B cell (primary cell): Measurements from ENCODE around the gene MTSS2. TPM values are rescaled to one million over a fixed set of nuclear protein-coding genes. Genes with fewer than 3 reads are reported as not detected.

Experiments
- ATAC-seq: fragments of 200-7000 bp; cut with Tn5 transposase; one replicate; pipeline ENCODE4 v1.10.0; 2021; ENCODE audit warnings: low read depth, mild to moderate bottlenecking, moderate number of reproducible peaks, moderate library complexity
- CTCF ChIA-PET: fragments of 350-600 bp; sonication (Branson Sonifier 250); formaldehyde crosslinking; loops from one replicate; lab custom pipeline; 2021; ENCODE audit warnings: antibody characterized with exemption, inconsistent platforms; lab: Charles Lee
- POLR2A ChIA-PET: fragments of 350-600 bp; sonication (Branson Sonifier 250); formaldehyde crosslinking; loops from one replicate; lab custom pipeline; 2021; ENCODE audit warnings: antibody characterized with exemption; lab: Charles Lee
- DNase-seq: peaks from one replicate; pipeline ENCODE4 v3.0.0; 2013
- H2AFZ ChIP-seq: 2 replicates; pipeline ENCODE4 v1.6.1; 2012; ENCODE audit warnings: mild to moderate bottlenecking, low read depth, low read length; ENCODE audit not compliant: insufficient read depth, poor library complexity, severe bottlenecking
- H3K27ac ChIP-seq, 2 donors: 1 replicate in 1 of 2; 2 replicates in 1 of 2; pipeline ENCODE4 v1.5.1; 2012 to 2013; ENCODE audit warnings: low read length in 2 of 2, mild to moderate bottlenecking in 2 of 2, moderate library complexity in 1 of 2
- H3K27me3 ChIP-seq, 4 experiments: fragments of 200-600 bp in 1 of 4; sonication (generic) in 1 of 4; replicated peaks in 1 of 4; 1 replicate in 2 of 4; 2 replicates in 2 of 4; pipeline versions ENCODE4 v1.6.1 to v1.7.0; 2013 to 2016; ENCODE audit warnings: low read length in 3 of 4, mild to moderate bottlenecking in 2 of 4, mixed read lengths in 1 of 4, moderate library complexity in 1 of 4; ENCODE audit not compliant: insufficient read depth in 4 of 4, control insufficient read depth in 3 of 4; ENCODE audit errors: control extremely low read depth in 1 of 4
- H3K36me3 ChIP-seq, 2 experiments: replicated peaks in 1 of 2; 1 replicate in 1 of 2; 2 replicates in 1 of 2; pipeline versions ENCODE4 v1.6.1 to v1.7.1; 2013; ENCODE audit warnings: low read length in 1 of 2; ENCODE audit not compliant: insufficient read depth in 2 of 2, control insufficient read depth in 1 of 2; ENCODE audit errors: control extremely low read depth in 1 of 2, extremely low read depth in 1 of 2
- H3K4me1 ChIP-seq, 2 donors: fragments of 200-600 bp in 1 of 2; sonication (generic) in 1 of 2; 1 replicate in 1 of 2; 2 replicates in 1 of 2; pipeline versions ENCODE4 v1.5.1 to v1.6.1; 2013 to 2017; ENCODE audit warnings: low read length in 2 of 2; ENCODE audit not compliant: control insufficient read depth in 2 of 2, insufficient read depth in 2 of 2
- H3K4me2 ChIP-seq: replicated peaks from 2 replicates; pipeline ENCODE3; 2012; ENCODE audit warnings: mild to moderate bottlenecking, low read depth, low read length; ENCODE audit not compliant: poor library complexity, severe bottlenecking
- H3K4me3 ChIP-seq, 5 experiments: fragments of 200-600 bp in 1 of 5; sonication (generic) in 1 of 5; 1 replicate in 3 of 5; 2 replicates in 2 of 5; pipeline versions ENCODE4 v1.5.1 to v1.7.0; 2011 to 2016; ENCODE audit warnings: low read length in 4 of 5, mild to moderate bottlenecking in 4 of 5, low read depth in 2 of 5, control low read depth in 1 of 5, moderate library complexity in 1 of 5; ENCODE audit not compliant: insufficient read depth in 1 of 5; ENCODE audit errors: control extremely low read depth in 1 of 5, extremely low read depth in 1 of 5
- H3K79me2 ChIP-seq: fragments of 200-600 bp; sonication (generic); one replicate; pipeline ENCODE4 v1.6.0; 2016; ENCODE audit warnings: low read length; ENCODE audit not compliant: control insufficient read depth, insufficient read depth
- H3K9ac ChIP-seq: fragments of 200-600 bp; sonication (generic); 2 replicates; pipeline ENCODE4 v1.6.1; 2017; ENCODE audit warnings: mild to moderate bottlenecking, low read length, moderate library complexity
- H3K9me3 ChIP-seq, 3 donors: one replicate each; pipeline versions ENCODE4 v1.6.1 to v1.7.1; 2013; ENCODE audit warnings: low read length in 2 of 3; ENCODE audit not compliant: control insufficient read depth in 2 of 3, insufficient read depth in 1 of 3; ENCODE audit errors: control extremely low read depth in 1 of 3
- H4K20me1 ChIP-seq: 2 replicates; pipeline ENCODE4 v1.6.0; 2012; ENCODE audit warnings: mild to moderate bottlenecking, low read length; ENCODE audit not compliant: insufficient read depth, control insufficient read depth, poor library complexity, severe bottlenecking
- H3K27ac Mint-ChIP-seq: one replicate; pipeline ENCODE4 v1.8.0; 2021; ENCODE audit warnings: mixed read lengths
- H3K27me3 Mint-ChIP-seq: one replicate; pipeline ENCODE4 v1.8.0; 2021; ENCODE audit warnings: mixed read lengths
- H3K4me1 Mint-ChIP-seq: one replicate; pipeline ENCODE4 v1.8.0; 2021; ENCODE audit warnings: mixed read lengths
- H3K4me3 Mint-ChIP-seq: one replicate; pipeline ENCODE4 v1.8.0; 2021; ENCODE audit warnings: mixed read lengths
- H3K9me3 Mint-ChIP-seq: one replicate; pipeline ENCODE4 v1.8.0; 2022; ENCODE audit warnings: mixed read lengths; ENCODE audit not compliant: insufficient read depth
- CTCF ChIP-seq: fragments of 200-600 bp; IDR thresholded peaks from one replicate; pipeline ENCODE4 v1.8.0; 2022; ENCODE audit warnings: antibody characterized with exemption, mild to moderate bottlenecking
- EZH2 ChIP-seq: IDR thresholded peaks from 2 replicates; pipeline ENCODE4 v1.6.1; 2012; ENCODE audit warnings: borderline replicate concordance, low read depth, mild to moderate bottlenecking, moderate library complexity, low read length; ENCODE audit not compliant: insufficient read depth, poor library complexity, severe bottlenecking
- WGBS: methylation state at CpG from one replicate; pipeline ENCODE4 v1.1.5; 2013; ENCODE audit warnings: missing lambda C conversion rate; ENCODE audit not compliant: insufficient coverage; 5-methylcytosine and 5-hydroxymethylcytosine counted together
- intact Hi-C: fragments of 100-400 bp; cut with micrococcal nuclease; formaldehyde crosslinking; loops from one replicate; pipeline ENCODE4 v1.10.0; 2022
- polyA plus RNA-seq: library from polyadenylated mRNA; depleted of rRNA; stranded (reverse); fragments of >200 nt; gene quantifications from 2 replicates; pipeline ENCODE4 v1.2.3, GENCODE V29; 2012
- total RNA-seq, 2 donors: library from RNA; stranded (reverse); fragments of 120-200 nt in 1 of 2; gene quantifications; 1 replicate in 1 of 2; 2 replicates in 1 of 2; pipeline versions ENCODE4 v1.2.3 to v1.2.4, GENCODE V29; 2013 to 2022

The MTSS2 gene
- total and polyA plus RNA-seq, 2 donors (not counting 1 experiment from before 2014, with no cell fraction given), result 1.6 to 2.6 TPM

GRCh38 chr16:70696952-70697593 lies 11.2 kb upstream of the MTSS2 start:
- DNase-seq (no peak), ATAC-seq (no peak)
- no peaks in the 10 kb centered on the region for H3K4me1 ChIP-seq
- H3K36me3 ChIP-seq, result peaks cover 0 to 14% of the 10 kb centered on the region in 2 experiments
- intact Hi-C loops, result no loop called here
- H4K20me1 ChIP-seq, result peaks cover 8% of the 10 kb centered on the region
- WGBS, result 25% methylated on average over 12 of the region's 19 CpGs
- H3K4me3 ChIP-seq, result no peak overlapping the region
- H3K9ac ChIP-seq, result no peak overlapping the region
- no peaks in the 10 kb centered on the region for H3K9me3 Mint-ChIP-seq
- H3K79me2 ChIP-seq, result no peaks in the 10 kb centered on the region
- no peak overlapping the region for H3K4me2 ChIP-seq
- H3K27ac Mint-ChIP-seq, result no peak overlapping the region
- no peak overlapping the region for H3K4me3 Mint-ChIP-seq
- H3K27me3 ChIP-seq, result no peaks in the 10 kb centered on the region
- CTCF ChIA-PET, result no interaction called here
- no peak for TF ChIP-seq CTCF
- H3K4me1 Mint-ChIP-seq, result no peaks in the 10 kb centered on the region
- no peaks in the 10 kb centered on the region for H3K27me3 Mint-ChIP-seq
- no peak overlapping the region for H2AFZ ChIP-seq
- no peak overlapping the region for H3K27ac ChIP-seq
- POLR2A ChIA-PET, result no interaction called here
- H3K9me3 ChIP-seq, result no peaks in the 10 kb centered on the region

GRCh38 chr16:70696355-70696754 lies 10.5 kb upstream of the MTSS2 start:
- Histone ChIP-seq H3K79me2 (no peaks in the 10 kb centered on the region), H3K4me3 (no peak overlapping the region), H3K36me3 (peaks cover 0 to 14% of the 10 kb centered on the region in 2 experiments), H2AFZ (no peak overlapping the region), H3K9ac (no peak overlapping the region), H3K9me3 (no peaks in the 10 kb centered on the region), H4K20me1 (peaks cover 4% of the 10 kb centered on the region), H3K27me3 (no peaks in the 10 kb centered on the region), H3K27ac (no peak overlapping the region), H3K4me1 (no peaks in the 10 kb centered on the region), H3K4me2 (no peak overlapping the region)
- no peak overlapping the region for H3K4me3 Mint-ChIP-seq
- no peak for TF ChIP-seq CTCF
- TF ChIP-seq EZH2, result no peak
- no peaks in the 10 kb centered on the region for H3K27me3 Mint-ChIP-seq
- H3K27ac Mint-ChIP-seq, result no peak overlapping the region
- DNase-seq (no peak), ATAC-seq (no peak)
- WGBS, result 97% methylated on average over 4 of the region's 8 CpGs
- intact Hi-C loops, result no loop called here
- CTCF ChIA-PET, result no interaction called here
- POLR2A ChIA-PET, result no interaction called here
- no peaks in the 10 kb centered on the region for H3K4me1 Mint-ChIP-seq
- no peaks in the 10 kb centered on the region for H3K9me3 Mint-ChIP-seq
